GM19035 (cell line): ENCODE data around the gene WNT3A.

Experiments used
- ATAC-seq: cut with Tn5 transposase; IDR thresholded peaks from one replicate; pipeline ENCODE4 v1.9.1; 2021; ENCODE audit not compliant: unreplicated experiment

WNT3A gene

DNA sequence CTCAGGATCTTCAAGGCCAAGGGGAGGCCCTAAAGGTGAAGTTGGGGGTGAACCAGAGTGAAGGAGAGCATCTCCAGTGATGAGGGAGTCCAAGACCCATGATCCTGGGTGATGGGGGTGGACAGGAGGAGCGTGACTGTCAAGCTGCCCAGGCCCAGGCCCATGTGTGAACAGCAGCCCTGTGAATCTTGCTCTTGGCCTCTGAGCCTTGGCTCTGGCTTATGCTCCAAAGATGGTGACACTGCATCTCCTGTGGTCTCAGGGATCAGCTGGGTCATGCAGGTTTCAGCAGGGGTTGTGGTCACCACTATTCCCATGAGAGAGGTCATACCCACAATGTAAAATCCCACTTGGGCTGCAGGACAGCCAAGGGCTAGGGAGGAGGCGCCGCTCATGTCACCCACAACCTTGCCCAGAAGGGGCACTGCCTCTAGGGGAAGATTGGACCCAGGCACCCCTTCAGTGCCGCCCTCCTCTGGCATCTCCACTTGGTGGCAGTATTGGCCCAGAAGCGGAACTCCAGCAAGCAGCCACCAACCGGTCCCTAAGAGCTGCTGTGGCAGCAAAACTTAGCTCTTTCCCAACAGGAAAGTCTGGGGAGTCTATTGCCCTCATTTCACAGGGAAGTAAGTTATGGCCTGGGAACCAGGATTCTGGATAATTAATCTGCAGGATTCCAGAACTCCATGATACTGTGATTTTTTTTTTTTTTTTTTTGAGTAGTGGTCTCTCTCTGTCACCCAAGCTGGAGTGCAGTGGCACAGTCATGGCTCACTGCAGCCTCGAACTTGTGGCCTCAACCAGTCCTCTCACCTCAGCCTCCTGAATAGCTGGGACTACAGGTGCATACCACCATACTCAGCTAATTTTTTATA, 7.5 kb upstream of the WNT3A start:
- peak; percentile 95 for ATAC-seq

- no peak for ATAC-seq
Observed at GRCh38 chr1:228000416-228000815, 6.4 kb upstream of the WNT3A start.

GRCh38 chr1:228000836-228001563, 5.8 kb upstream of the WNT3A start:
- ATAC-seq: no peak

DNA sequence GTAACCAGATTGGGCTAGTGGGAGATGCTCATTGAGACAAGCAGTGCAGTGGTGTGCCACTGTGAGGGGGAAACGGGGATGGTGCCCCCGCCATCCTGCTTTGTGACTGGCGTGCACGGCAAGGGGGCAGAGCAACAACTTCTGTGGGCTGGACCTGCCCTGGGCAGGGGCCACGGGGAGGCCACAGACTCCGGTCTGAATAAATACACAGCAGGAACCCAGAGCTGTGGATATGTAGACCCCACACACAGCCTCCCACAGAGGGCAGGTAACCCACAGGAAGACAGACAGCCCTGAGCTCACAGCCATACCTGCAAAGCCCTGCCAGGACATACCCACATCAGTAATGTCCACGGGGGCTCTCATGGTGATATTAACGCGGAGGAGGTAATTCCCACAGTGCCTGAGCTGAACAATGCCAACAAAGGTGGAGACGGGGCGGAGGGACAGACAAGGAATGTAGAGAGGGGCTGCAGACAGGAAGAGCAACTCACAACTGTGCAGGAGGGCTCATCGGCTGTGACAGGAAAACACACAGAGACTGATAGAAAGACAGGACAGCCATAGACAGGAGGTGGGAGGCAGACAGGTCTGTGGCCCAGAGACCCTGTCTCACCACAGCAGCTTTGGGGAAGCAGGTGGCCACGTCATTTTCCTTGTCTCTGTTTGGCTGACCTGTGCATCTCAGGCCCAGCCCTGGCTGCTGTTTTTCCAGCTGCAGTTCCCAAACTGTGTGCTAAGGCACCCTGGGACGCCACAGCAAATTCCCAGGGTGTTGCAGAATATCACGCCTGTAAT, 4.9 kb upstream of the WNT3A start:
- no peak for ATAC-seq

- no peak for ATAC-seq
Observed at GRCh38 chr1:228002792-228003191, 4.0 kb upstream of the WNT3A start.

DNA sequence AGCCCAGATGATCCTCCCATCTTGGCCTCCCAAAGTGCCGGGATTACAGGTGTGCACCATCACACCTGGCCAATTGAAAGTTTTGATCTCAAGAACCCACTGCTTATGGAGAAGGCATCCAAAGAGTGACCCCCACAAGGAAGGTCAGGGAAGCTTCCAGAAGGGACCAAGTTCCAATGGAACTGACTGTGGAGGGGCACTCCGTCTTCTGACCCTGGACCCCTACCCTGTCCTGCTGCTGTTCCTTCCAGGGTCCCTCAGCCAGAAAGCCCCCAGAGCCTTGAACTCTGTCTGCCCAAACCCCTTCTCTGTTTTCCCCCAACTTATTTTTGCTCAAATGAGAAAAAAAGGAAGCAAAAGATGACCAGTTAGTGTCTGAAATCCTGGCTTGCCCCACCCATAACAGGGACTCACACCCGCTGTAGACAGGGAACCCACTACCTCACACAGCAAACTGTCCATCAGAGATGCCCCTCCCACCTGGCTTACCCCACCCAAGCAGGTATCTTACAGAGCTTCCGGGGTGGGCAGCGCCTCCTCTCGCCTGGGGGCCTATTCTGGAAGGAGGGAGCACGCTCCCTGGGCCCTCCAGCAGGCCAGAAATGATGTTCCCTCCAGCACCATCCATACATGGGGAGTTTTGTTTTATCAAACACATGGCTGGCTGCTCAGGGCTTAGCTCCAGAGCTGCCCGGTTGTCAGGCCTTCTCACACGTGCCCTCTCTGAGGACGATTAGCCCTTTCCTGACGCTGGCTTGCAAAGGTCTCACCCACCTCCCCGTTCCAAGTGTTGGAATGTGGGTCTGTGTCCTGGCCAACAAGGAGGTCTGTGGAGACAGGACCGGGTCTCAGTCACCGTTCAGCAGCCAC, 3.1 kb upstream of the WNT3A start:
- no peak for ATAC-seq

DNA sequence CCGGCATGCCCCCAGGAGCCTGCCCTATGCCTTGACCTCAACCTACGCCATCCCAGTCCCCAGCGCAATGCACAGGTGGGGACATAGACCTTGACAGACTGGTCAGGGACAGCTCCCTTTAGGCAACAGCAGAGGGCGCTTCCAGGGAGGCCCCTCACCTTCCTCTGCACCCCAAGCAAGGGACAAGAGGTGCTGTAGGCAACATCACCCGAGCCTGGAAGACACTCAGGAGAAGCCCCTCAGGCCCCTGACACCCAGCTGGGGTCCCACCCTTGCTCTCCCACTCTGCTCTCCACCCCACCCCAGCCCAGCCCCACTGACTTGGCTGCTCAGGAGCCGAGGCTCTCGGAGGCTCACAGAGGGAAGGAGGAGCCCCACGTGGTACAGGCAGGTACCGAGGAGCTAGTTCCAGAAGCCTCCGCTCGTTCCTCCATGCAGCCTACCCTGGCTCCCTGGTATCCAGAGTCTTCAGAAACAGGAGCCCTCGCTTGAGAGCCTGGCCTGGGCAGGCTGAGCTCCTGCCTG, 2.4 kb upstream of the WNT3A start:
- no peak for ATAC-seq

- no peak for ATAC-seq
Observed at GRCh38 chr1:228004856-228005462, 1.8 kb upstream of the WNT3A start.

- ATAC-seq: no peak
Observed at GRCh38 chr1:228005511-228006033, 1.2 kb upstream of the WNT3A start.

DNA sequence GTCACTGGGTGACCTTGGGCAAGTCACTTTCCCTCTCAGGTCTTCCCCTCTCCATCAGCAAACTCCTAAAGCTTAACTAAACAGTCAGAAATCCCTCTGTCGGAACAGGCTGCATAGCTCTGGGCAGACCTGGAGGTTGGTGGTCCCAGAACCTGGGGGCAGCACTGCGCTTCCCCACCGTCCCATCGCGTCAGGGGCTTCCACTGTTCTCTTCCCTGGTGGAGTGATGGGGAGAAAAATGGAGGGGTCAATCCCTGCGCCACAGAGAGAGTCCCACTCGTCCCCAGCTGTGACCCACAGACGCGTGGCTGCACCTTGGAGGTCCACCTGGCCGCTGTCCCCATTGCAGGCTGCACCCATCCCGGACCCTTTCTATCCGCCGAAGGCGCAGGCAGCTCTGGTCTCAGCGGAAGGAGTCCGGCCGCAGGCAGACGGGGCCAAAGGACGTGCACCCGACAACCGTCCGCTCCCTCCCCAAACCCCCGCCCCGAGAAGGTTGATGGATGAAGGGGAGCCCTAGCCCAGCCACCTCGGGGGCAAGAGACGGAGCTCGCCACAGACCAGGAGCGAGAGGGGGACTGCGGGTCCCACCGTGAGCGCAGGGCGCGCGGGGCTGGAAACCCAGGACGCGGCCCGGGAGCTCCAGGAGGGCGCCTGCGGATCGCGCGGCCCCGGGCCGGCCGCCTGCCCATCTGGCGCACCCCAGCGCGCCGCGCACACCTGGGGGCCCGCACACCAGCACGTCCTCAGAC, 588 bp upstream of the WNT3A start:
- no peak for ATAC-seq

- no peak for ATAC-seq
Observed at GRCh38 chr1:228007049-228007800, 427 bp downstream of the WNT3A start.

GRCh38 chr1:228007801-228008341, 1.1 kb downstream of the WNT3A start:
- no peak for ATAC-seq

DNA sequence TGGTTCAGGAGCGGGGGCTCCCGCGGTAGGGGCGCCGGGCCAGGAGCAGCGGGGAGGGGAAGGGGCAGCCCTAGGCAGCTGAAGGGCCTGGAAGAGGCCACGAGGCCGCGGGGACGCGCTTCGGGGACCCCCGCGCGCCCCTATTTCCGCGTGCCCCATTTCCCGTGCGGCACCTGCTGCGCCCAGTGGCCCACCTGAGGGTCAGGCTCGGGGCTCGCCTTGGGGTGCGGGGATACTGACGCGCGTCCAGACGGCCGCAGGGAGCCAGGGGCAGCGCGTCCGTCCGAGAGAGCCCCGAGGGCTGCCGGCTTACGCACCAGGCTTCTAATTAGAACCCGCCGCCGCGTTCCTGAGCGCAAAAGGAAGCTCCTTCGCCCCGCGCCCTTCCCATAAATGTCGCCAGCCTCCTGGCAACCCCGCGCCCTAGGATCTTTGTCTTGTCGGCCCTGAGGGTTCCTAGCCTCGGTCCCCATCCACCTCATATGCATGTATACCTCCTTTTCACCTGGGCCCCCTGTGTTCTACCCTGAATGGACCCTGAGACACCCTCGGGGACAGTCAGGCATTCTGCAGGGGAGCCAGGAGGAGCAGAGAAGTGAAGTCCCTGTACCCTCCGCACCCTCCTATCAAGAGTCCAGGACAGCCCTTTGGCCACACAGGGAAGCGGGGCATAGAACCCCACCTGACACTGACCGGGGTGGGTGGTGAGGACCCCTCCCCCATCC, 1.8 kb downstream of the WNT3A start:
- no peak for ATAC-seq

GRCh38 chr1:228009116-228009827, 2.5 kb downstream of the WNT3A start:
- ATAC-seq: no peak

DNA sequence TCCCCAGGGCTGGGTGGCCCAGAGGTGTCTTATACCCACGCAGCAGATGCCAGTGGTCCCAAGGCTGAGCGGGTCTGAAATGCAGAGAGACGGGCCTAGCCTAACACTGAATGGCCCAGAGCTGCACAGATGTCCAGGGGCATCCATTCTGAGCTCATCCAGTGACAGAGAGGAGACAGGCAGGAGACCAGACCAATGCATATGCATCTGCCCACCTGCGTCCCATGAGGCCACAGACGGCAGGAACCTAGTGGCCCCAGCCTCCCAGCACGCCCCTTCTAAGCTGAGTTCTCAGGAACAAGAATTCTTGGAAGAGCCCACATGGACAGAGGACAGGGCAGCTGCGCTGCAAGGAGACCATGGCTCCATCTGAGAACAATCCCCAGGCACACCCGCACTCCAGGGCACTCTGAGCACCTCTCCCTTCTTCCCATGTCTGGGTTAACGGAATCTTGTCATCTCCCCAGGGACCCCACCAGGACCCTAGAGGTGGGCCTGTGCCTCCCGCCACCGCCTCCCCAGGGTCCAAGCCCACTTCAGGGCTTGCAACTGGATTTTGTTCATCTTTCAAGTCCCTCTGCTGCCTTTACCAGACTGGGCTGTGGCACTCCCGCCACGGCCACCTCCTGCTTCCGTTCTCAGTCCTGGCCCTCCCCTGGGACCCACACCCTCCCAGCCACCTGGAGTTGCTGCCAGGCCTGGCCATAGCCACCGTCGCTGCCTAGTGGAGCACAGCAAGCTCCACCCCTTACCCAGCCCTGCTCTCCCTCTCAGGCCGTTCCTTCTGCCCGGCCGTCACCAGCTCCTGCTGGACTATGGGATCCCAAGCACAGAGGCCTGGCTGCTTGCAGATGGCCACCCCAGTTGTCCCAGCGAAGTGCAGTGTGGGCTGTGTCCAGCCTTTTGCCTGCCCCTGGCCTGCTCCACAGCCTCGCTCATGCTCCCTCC, 3.3 kb downstream of the WNT3A start:
- no peak for ATAC-seq

DNA sequence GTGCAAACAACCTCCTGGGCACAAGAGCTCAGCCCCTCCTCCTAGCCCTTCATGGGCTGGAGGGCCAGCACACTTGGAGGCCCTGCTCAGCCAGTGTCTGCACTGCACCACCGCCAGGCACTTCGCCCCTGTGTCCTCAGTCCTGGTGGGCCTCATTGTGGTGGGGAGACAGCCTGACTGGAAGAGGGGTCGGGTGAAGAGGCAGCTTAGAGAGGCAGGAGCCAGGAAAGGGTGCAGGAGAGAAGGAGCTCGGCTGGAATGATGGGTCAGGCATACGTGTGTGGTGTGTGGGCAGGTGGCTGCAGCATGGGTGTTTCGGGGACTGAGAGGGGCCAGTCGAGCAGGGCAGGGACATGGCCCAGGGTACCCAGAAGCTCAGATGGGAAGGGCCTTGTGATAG, 4.1 kb downstream of the WNT3A start:
- no peak for ATAC-seq
